HEK293 (cell line): ENCODE measurements around the gene GLCE.

ENCODE experiments used
- HOXD13 ChIP-seq: sonication (generic); formaldehyde crosslinking; IDR thresholded peaks from 2 replicates; pipeline ENCODE4 v1.8.0; 2022; ENCODE audit warnings: missing genetic modification reagents, borderline replicate concordance
- IKZF3 ChIP-seq: fragments of 450-650 bp; IDR thresholded peaks from 2 replicates; pipeline ENCODE4 v1.5.0; 2018; ENCODE audit warnings: missing biosample characterization, mild to moderate bottlenecking, missing genetic modification characterization, moderate library complexity
- KLF16 ChIP-seq: fragments of 450-650 bp; formaldehyde crosslinking; IDR thresholded peaks from 2 replicates; pipeline ENCODE4 v1.5.1; 2017; ENCODE audit warnings: missing biosample characterization, missing genetic modification characterization
- KLF9 ChIP-seq: fragments of 450-650 bp; formaldehyde crosslinking; IDR thresholded peaks from 2 replicates; pipeline ENCODE4 v1.5.1; 2016; ENCODE audit warnings: missing biosample characterization, missing genetic modification characterization, low read depth
- MYNN ChIP-seq: fragments of 450-650 bp; formaldehyde crosslinking; IDR thresholded peaks from 2 replicates; pipeline ENCODE4 v1.5.1; 2016; ENCODE audit warnings: missing biosample characterization, missing genetic modification characterization, borderline replicate concordance
- OVOL3 ChIP-seq: fragments of 450-650 bp; formaldehyde crosslinking; IDR thresholded peaks from 2 replicates; pipeline ENCODE4 v1.5.1; 2016; ENCODE audit warnings: missing biosample characterization, missing genetic modification characterization
- SALL2 ChIP-seq: fragments of 450-650 bp; formaldehyde crosslinking; IDR thresholded peaks from 2 replicates; pipeline ENCODE4 v1.5.0; 2017; ENCODE audit warnings: missing biosample characterization, mild to moderate bottlenecking, missing genetic modification characterization, borderline replicate concordance
- SP2 ChIP-seq: fragments of 450-650 bp; formaldehyde crosslinking; IDR thresholded peaks from 2 replicates; pipeline ENCODE4 v1.5.1; 2016; ENCODE audit warnings: missing biosample characterization, missing genetic modification characterization
- SP7 ChIP-seq: fragments of 450-650 bp; formaldehyde crosslinking; IDR thresholded peaks from 2 replicates; pipeline ENCODE4 v1.5.1; 2016; ENCODE audit warnings: missing biosample characterization, missing genetic modification characterization
- ZBTB20 ChIP-seq: fragments of 450-650 bp; formaldehyde crosslinking; IDR thresholded peaks from 2 replicates; pipeline ENCODE4 v1.5.1; 2016; ENCODE audit warnings: missing biosample characterization, missing genetic modification characterization
- ZBTB21 ChIP-seq: fragments of 450-650 bp; formaldehyde crosslinking; IDR thresholded peaks from 2 replicates; pipeline ENCODE4 v1.5.1; 2017; ENCODE audit warnings: missing biosample characterization, missing genetic modification characterization
- ZBTB48 ChIP-seq: fragments of 450-650 bp; formaldehyde crosslinking; IDR thresholded peaks from 2 replicates; pipeline ENCODE4 v1.5.1; 2016; ENCODE audit warnings: missing biosample characterization, missing genetic modification characterization
- ZFHX2 ChIP-seq: fragments of 450-650 bp; formaldehyde crosslinking; conservative IDR thresholded peaks from 2 replicates; pipeline ENCODE4 v1.5.1; 2016; ENCODE audit warnings: missing biosample characterization, missing genetic modification characterization
- ZFP69B ChIP-seq: fragments of 450-650 bp; formaldehyde crosslinking; IDR thresholded peaks from 2 replicates; pipeline ENCODE4 v1.5.1; 2016; ENCODE audit warnings: missing biosample characterization, missing genetic modification characterization
- ZNF16 ChIP-seq: fragments of 450-650 bp; formaldehyde crosslinking; IDR thresholded peaks from 2 replicates; pipeline ENCODE4 v1.5.1; 2016; ENCODE audit warnings: low read depth, missing biosample characterization, missing genetic modification characterization
- ZNF175 ChIP-seq: fragments of 450-650 bp; formaldehyde crosslinking; IDR thresholded peaks from 2 replicates; pipeline ENCODE4 v1.5.1; 2016; ENCODE audit warnings: missing biosample characterization, missing genetic modification characterization
- ZNF214 ChIP-seq: fragments of 450-650 bp; formaldehyde crosslinking; IDR thresholded peaks from 2 replicates; pipeline ENCODE4 v1.5.1; 2017; ENCODE audit warnings: missing biosample characterization, mild to moderate bottlenecking, missing genetic modification characterization, borderline replicate concordance
- ZNF221 ChIP-seq: fragments of 450-650 bp; formaldehyde crosslinking; IDR thresholded peaks from 2 replicates; pipeline ENCODE4 v1.5.1; 2017; ENCODE audit warnings: missing biosample characterization, missing genetic modification characterization, borderline replicate concordance
- ZNF239 ChIP-seq: fragments of 450-650 bp; formaldehyde crosslinking; IDR thresholded peaks from 2 replicates; pipeline ENCODE4 v1.5.1; 2016; ENCODE audit warnings: missing biosample characterization, missing genetic modification characterization
- ZNF24 ChIP-seq: fragments of 450-650 bp; formaldehyde crosslinking; IDR thresholded peaks from 2 replicates; pipeline ENCODE4 v1.5.1; 2016; ENCODE audit warnings: missing biosample characterization, missing genetic modification characterization
- ZNF366 ChIP-seq: fragments of 450-650 bp; formaldehyde crosslinking; conservative IDR thresholded peaks from 2 replicates; pipeline ENCODE4 v1.5.1; 2016; ENCODE audit warnings: missing biosample characterization, missing genetic modification characterization
- ZNF391 ChIP-seq: fragments of 450-650 bp; formaldehyde crosslinking; IDR thresholded peaks from 2 replicates; pipeline ENCODE4 v1.5.1; 2016; ENCODE audit warnings: low read depth, missing biosample characterization, missing genetic modification characterization, borderline replicate concordance
- ZNF404 ChIP-seq: fragments of 450-650 bp; formaldehyde crosslinking; IDR thresholded peaks from 2 replicates; pipeline ENCODE4 v1.5.1; 2017; ENCODE audit warnings: missing biosample characterization, missing genetic modification characterization
- ZNF423 ChIP-seq: fragments of 450-650 bp; formaldehyde crosslinking; IDR thresholded peaks from 2 replicates; pipeline ENCODE4 v1.5.1; 2016; ENCODE audit warnings: missing biosample characterization, missing genetic modification characterization
- ZNF529 ChIP-seq: fragments of 450-650 bp; formaldehyde crosslinking; IDR thresholded peaks from 2 replicates; pipeline ENCODE4 v1.5.1; 2017; ENCODE audit warnings: missing genetic modification characterization, missing biosample characterization; ENCODE audit not compliant: insufficient replicate concordance
- TF ChIP-seq, protein P1 (sequence below): fragments of 450-650 bp; formaldehyde crosslinking; IDR thresholded peaks from 2 replicates; pipeline ENCODE4 v1.5.1; 2016; ENCODE audit warnings: missing biosample characterization, missing genetic modification characterization
- TF ChIP-seq, protein P2 (sequence below): fragments of 450-650 bp; formaldehyde crosslinking; optimal IDR thresholded peaks from 2 replicates; pipeline ENCODE3; 2016; ENCODE audit warnings: missing biosample characterization, mild to moderate bottlenecking, missing genetic modification characterization
- TF ChIP-seq, protein P3 (sequence below): fragments of 450-650 bp; formaldehyde crosslinking; IDR thresholded peaks from 2 replicates; pipeline ENCODE4 v1.5.1; 2016; ENCODE audit warnings: missing biosample characterization, missing genetic modification characterization
- TF ChIP-seq, protein P4 (sequence below): fragments of 450-650 bp; IDR thresholded peaks from 2 replicates; pipeline ENCODE4 v1.5.1; 2018; ENCODE audit warnings: missing biosample characterization, missing genetic modification characterization
- TF ChIP-seq, protein P5 (sequence below): fragments of 450-650 bp; formaldehyde crosslinking; IDR thresholded peaks from 2 replicates; pipeline ENCODE4 v1.5.1; 2016; ENCODE audit warnings: missing biosample characterization, missing genetic modification characterization

GLCE gene

DNA sequence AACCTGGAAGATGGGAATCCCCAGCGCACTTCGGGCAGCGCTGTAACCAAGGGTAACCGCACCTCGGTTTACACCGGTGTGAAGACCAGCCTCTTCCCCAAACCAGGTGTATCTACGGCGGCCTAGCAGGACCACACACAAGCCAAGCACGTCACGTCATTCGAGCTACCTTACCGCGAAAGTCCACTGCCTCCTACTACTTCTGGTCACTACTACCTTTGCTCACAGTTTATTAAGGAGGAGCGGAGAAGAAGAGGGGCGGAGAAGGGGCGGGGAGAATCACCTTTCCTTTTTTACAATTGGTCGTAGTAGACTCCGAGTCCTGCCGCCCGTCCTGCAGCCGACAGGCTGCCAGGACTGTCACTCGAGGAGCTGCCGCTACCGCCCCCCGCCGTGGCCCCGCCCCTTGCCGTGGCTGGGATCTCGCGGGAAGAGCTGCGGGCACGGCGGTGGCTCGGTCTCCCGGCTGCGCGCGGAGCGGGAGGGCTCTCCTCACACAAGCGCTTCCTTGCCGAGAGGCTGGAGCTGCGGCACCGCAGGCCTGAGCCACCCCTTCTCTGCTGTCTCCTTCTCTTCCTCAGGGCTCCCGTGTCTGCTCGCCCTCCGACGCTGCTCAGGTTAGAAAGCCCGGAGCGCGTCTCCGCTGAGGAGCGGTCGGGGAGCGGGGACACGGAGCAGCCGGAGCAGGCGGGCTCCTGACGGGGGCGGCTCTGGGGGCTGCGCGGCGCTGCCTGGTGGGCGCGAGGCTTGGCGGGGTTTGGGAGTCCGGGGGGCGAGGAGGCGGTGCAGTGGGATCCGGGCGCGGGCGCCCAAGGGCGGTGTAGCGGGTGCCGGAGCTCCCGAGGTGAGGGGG lies at the start of gene GLCE (continued):
- TF ChIP-seq, protein P1, sequence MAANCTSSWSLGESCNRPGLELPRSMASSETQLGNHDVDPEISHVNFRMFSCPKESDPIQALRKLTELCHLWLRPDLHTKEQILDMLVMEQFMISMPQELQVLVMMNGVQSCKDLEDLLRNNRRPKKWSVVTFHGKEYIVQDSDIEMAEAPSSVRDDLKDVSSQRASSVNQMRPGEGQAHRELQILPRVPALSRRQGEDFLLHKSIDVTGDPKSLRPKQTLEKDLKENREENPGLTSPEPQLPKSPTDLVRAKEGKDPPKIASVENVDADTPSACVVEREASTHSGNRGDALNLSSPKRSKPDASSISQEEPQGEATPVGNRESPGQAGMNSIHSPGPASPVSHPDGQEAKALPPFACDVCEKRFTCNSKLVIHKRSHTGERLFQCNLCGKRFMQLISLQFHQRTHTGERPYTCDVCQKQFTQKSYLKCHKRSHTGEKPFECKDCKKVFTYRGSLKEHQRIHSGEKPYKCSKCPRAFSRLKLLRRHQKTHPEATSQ (tag by site-specific recombination): peak; percentile 95
- TF ChIP-seq ZNF239 (tag by site-specific recombination): peak; percentile 50; the same call in 1 of the 2 replicates
- TF ChIP-seq SP7: peak; percentile 71; the same call in 1 of the 2 replicates
- no peak for TF ChIP-seq ZNF221
- peak; percentile 84; the same call in 1 of the 2 replicates for TF ChIP-seq ZNF423 (tag by site-specific recombination)
- TF ChIP-seq ZNF391 (tag by site-specific recombination): peak; percentile 80; the same call in 1 of the 2 replicates
- no peak for TF ChIP-seq SALL2 (tag by site-specific recombination)
- peak; percentile 93 for TF ChIP-seq ZFHX2 (tag by site-specific recombination)
- peak; percentile 44 for TF ChIP-seq IKZF3 (tag by site-specific recombination)
- TF ChIP-seq, protein P2, sequence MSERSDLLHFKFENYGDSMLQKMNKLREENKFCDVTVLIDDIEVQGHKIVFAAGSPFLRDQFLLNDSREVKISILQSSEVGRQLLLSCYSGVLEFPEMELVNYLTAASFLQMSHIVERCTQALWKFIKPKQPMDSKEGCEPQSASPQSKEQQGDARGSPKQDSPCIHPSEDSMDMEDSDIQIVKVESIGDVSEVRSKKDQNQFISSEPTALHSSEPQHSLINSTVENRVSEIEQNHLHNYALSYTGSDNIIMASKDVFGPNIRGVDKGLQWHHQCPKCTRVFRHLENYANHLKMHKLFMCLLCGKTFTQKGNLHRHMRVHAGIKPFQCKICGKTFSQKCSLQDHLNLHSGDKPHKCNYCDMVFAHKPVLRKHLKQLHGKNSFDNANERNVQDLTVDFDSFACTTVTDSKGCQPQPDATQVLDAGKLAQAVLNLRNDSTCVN (tag by site-specific recombination): peak; percentile 100
- no peak; the same call in 1 of the 2 replicates for TF ChIP-seq HOXD13 (CRISPR knock-in tag)
- TF ChIP-seq ZNF214 (tag by site-specific recombination): no peak
- peak; percentile 91 for TF ChIP-seq KLF16
- TF ChIP-seq ZNF529: no peak
- TF ChIP-seq MYNN (tag by site-specific recombination): peak; percentile 33; the same call in 1 of the 2 replicates
- TF ChIP-seq ZNF404 (tag by site-specific recombination): no peak
- TF ChIP-seq SP2 (tag by site-specific recombination): peak; percentile 96
- no peak for TF ChIP-seq ZBTB20 (tag by site-specific recombination)
- TF ChIP-seq, protein P3, sequence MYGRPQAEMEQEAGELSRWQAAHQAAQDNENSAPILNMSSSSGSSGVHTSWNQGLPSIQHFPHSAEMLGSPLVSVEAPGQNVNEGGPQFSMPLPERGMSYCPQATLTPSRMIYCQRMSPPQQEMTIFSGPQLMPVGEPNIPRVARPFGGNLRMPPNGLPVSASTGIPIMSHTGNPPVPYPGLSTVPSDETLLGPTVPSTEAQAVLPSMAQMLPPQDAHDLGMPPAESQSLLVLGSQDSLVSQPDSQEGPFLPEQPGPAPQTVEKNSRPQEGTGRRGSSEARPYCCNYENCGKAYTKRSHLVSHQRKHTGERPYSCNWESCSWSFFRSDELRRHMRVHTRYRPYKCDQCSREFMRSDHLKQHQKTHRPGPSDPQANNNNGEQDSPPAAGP (tag by site-specific recombination): peak; percentile 39
- peak; percentile 18; the same call in 1 of the 2 replicates for TF ChIP-seq ZBTB21
- TF ChIP-seq ZFP69B (tag by site-specific recombination): 0 out of 2 replicates have a peak, but pooled peaks have one; percentile 60
- 0 out of 2 replicates have a peak, but pooled peaks have one; percentile 60 for TF ChIP-seq OVOL3 (tag by site-specific recombination)
- TF ChIP-seq, protein P4, sequence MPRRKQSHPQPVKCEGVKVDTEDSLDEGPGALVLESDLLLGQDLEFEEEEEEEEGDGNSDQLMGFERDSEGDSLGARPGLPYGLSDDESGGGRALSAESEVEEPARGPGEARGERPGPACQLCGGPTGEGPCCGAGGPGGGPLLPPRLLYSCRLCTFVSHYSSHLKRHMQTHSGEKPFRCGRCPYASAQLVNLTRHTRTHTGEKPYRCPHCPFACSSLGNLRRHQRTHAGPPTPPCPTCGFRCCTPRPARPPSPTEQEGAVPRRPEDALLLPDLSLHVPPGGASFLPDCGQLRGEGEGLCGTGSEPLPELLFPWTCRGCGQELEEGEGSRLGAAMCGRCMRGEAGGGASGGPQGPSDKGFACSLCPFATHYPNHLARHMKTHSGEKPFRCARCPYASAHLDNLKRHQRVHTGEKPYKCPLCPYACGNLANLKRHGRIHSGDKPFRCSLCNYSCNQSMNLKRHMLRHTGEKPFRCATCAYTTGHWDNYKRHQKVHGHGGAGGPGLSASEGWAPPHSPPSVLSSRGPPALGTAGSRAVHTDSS (tag by site-specific recombination): no peak
- TF ChIP-seq, protein P5, sequence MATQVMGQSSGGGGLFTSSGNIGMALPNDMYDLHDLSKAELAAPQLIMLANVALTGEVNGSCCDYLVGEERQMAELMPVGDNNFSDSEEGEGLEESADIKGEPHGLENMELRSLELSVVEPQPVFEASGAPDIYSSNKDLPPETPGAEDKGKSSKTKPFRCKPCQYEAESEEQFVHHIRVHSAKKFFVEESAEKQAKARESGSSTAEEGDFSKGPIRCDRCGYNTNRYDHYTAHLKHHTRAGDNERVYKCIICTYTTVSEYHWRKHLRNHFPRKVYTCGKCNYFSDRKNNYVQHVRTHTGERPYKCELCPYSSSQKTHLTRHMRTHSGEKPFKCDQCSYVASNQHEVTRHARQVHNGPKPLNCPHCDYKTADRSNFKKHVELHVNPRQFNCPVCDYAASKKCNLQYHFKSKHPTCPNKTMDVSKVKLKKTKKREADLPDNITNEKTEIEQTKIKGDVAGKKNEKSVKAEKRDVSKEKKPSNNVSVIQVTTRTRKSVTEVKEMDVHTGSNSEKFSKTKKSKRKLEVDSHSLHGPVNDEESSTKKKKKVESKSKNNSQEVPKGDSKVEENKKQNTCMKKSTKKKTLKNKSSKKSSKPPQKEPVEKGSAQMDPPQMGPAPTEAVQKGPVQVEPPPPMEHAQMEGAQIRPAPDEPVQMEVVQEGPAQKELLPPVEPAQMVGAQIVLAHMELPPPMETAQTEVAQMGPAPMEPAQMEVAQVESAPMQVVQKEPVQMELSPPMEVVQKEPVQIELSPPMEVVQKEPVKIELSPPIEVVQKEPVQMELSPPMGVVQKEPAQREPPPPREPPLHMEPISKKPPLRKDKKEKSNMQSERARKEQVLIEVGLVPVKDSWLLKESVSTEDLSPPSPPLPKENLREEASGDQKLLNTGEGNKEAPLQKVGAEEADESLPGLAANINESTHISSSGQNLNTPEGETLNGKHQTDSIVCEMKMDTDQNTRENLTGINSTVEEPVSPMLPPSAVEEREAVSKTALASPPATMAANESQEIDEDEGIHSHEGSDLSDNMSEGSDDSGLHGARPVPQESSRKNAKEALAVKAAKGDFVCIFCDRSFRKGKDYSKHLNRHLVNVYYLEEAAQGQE: no peak
- peak; percentile 67 for TF ChIP-seq KLF9 (tag by site-specific recombination)
- TF ChIP-seq ZNF175: no peak
- peak; percentile 83; the same call in 1 of the 2 replicates for TF ChIP-seq ZBTB48 (tag by site-specific recombination)
- TF ChIP-seq ZNF24 (tag by site-specific recombination): peak; percentile 25; the same call in 1 of the 2 replicates
- TF ChIP-seq ZNF366 (tag by site-specific recombination): peak; percentile 77
- TF ChIP-seq ZNF16 (tag by site-specific recombination): no peak
